ENCODE data around the gene ABHD2.

GRCh38 chr15:89116404-89116803, 28.1 kb downstream of the ABHD2 start:
- TF ChIP-seq CTCF (IDR thresholded peaks at IDR 0.05; ENCODE audit: low read length) (no peak), EZH2 (optimal IDR thresholded peaks at IDR 0.05; ENCODE audit: low read depth, low read length) (no peak), EZH2phosphoT487 (IDR thresholded peaks at IDR 0.05; ENCODE audit: low read length) (no peak)

All from MM.1S (cell line).